ENCODE data around the gene LGALSL. TPM values are rescaled to one million over a fixed set of nuclear protein-coding genes. Genes with fewer than 3 reads are reported as not detected.
"Not testable (repeated sequence)": the region's sequence is repeated elsewhere in the genome, so short reads cannot be mapped to it uniquely, and the experiment has no call there.

The LGALSL gene
- total RNA-seq, 3 donors from 2014 or later, result 30.7 to 40.9 (median 37.6) TPM

- no peak for DNase-seq
- H3K9me3 ChIP-seq, result no peaks in the 10 kb centered on the region
- TF ChIP-seq CTCF (IDR thresholded peaks at IDR 0.05), result no peak
- peak; percentile 71 for ATAC-seq
- no peaks in the 10 kb centered on the region for H3K4me1 ChIP-seq (ENCODE audit: low read depth)
- intact Hi-C loops (cut with DNase I, micrococcal nuclease), result no loop called here
- H3K4me3 ChIP-seq, result no peak overlapping the region
- H3K36me3 ChIP-seq (ENCODE audit: low read depth), result no peaks in the 10 kb centered on the region
Measured at GRCh38 chr2:64442277-64442676, 11.7 kb upstream of the LGALSL start.

- no peaks in the 10 kb centered on the region for H3K9me3 ChIP-seq
- no peak for DNase-seq
- no peak overlapping the region for H3K4me3 ChIP-seq
- H3K36me3 ChIP-seq (ENCODE audit: low read depth), result no peaks in the 10 kb centered on the region
- no peak for ATAC-seq
- TF ChIP-seq CTCF (IDR thresholded peaks at IDR 0.05), result no peak
- no peaks in the 10 kb centered on the region for H3K4me1 ChIP-seq (ENCODE audit: low read depth)
- intact Hi-C loops (cut with DNase I, micrococcal nuclease), result no loop called here
Measured at GRCh38 chr2:64442801-64443429, 11.0 kb upstream of the LGALSL start.

- H3K9me3 ChIP-seq; H3K36me3 ChIP-seq (ENCODE audit: low read depth); H3K4me1 ChIP-seq (ENCODE audit: low read depth); intact Hi-C loops (cut with DNase I, micrococcal nuclease); H3K4me3 ChIP-seq; ATAC-seq; DNase-seq: not testable (repeated sequence)
Measured at GRCh38 chr2:64445970-64446369, 8.0 kb upstream of the LGALSL start.

GRCh38 chr2:64447317-64448040 is 6.5 kb upstream of the LGALSL start:
- ATAC-seq (no peak), DNase-seq (no peak)
- Histone ChIP-seq H3K9me3 (no peaks in the 10 kb centered on the region), H3K4me1 (ENCODE audit: low read depth) (no peaks in the 10 kb centered on the region), H3K36me3 (ENCODE audit: low read depth) (no peaks in the 10 kb centered on the region), H3K4me3 (no peak overlapping the region)
- intact Hi-C loops (cut with DNase I, micrococcal nuclease), result no loop called here
- TF ChIP-seq CTCF (IDR thresholded peaks at IDR 0.05), result no peak

- TF ChIP-seq CTCF (IDR thresholded peaks at IDR 0.05), result no peak
- no peak for ATAC-seq
- H3K4me3 ChIP-seq, result no peak overlapping the region
- no peaks in the 10 kb centered on the region for H3K9me3 ChIP-seq
- no peaks in the 10 kb centered on the region for H3K4me1 ChIP-seq (ENCODE audit: low read depth)
- H3K36me3 ChIP-seq (ENCODE audit: low read depth), result no peaks in the 10 kb centered on the region
- no peak for DNase-seq
- intact Hi-C loops (cut with DNase I, micrococcal nuclease), result no loop called here
Measured at GRCh38 chr2:64448041-64448426, 5.9 kb upstream of the LGALSL start.

GRCh38 chr2:64451051-64451450 is 2.9 kb upstream of the LGALSL start:
- intact Hi-C loops (cut with DNase I, micrococcal nuclease), result loop anchor here in 1 of 2 donors (10.0 kb wide), 1 partner anchor 46 kb away; no protein-coding TSS in a partner anchor
- DNase-seq, result no peak

More at GRCh38 chr2:64451051-64451450, 2.9 kb upstream of the LGALSL start:
- Histone ChIP-seq H3K9me3 (no peaks in the 10 kb centered on the region), H3K36me3 (ENCODE audit: low read depth) (no peaks in the 10 kb centered on the region), H3K4me3 (no peak overlapping the region), H3K4me1 (ENCODE audit: low read depth) (no peaks in the 10 kb centered on the region)
- ATAC-seq, result no peak
- no peak for TF ChIP-seq CTCF (IDR thresholded peaks at IDR 0.05)

All from mucosa of descending colon (tissue), 3 donors.